ENCODE results near the gene HMGN3.

The HMGN3 gene

DNA sequence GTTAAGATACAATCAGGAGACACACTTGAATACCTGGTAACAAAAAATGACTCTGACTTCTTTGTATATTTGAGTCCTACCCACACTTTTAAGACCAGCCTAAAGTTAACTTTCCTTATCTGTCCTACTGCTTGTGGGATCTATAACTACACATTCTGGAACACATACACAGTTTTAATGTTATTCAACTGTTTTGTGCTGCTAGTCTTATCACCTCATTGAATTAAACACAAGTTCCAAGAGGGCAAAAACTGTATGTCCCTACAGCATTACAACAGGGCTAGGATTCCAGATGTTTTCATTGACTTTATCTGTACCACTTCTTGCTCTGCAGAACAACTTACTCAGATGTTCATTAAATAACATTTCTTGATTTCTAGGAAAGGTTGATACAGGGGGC is 2.8 kb downstream of the HMGN3 start:
- DNase-seq, result no peak

- DNase-seq, result no peak
These were observed 3.4 kb downstream of the HMGN3 start for GRCh38 chr6:79231101-79231500.

DNA sequence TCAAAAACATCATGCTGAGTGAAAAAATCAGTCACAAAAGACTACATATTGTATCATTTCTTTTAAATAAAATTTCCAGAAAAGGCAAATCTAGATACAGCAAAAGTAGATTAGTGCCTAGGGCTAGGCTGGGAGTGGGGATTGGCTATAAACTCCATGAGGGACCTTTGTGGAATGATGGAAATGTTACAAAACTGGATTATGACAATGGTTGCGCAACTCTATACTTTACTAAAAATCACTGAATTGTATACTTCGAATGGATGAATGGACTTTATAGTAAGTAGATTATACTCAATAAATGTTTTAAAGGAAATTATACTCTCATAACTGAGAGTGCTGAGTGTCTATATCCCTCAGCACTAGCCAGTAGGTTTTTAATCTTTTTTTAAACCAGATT is 4.3 kb downstream of the HMGN3 start:
- DNase-seq, result no peak

GRCh38 chr6:79227445-79227844 is 7.0 kb downstream of the HMGN3 start:
- DNase-seq, result no peak

DNA sequence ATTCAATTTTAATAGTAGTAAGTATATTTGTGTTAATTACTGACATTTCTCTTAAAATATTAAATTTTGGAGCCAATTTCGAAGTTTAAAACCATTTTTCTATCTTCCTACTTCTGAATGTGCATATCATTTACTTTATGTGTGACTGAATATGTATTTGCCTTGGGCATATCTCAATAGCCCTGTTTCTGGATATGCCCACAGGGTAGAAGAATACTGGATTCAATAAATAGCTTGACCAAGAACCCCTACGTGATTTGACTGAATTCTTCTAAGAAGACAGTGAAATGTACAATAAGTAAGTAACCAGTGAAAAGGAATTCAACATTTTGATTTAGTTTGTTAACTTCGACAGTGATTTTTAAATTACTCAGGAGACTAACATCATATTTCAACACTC is 7.8 kb downstream of the HMGN3 start:
- DNase-seq, result no peak

- DNase-seq, result no peak
These were observed 8.5 kb downstream of the HMGN3 start for GRCh38 chr6:79225717-79226599.

DNA sequence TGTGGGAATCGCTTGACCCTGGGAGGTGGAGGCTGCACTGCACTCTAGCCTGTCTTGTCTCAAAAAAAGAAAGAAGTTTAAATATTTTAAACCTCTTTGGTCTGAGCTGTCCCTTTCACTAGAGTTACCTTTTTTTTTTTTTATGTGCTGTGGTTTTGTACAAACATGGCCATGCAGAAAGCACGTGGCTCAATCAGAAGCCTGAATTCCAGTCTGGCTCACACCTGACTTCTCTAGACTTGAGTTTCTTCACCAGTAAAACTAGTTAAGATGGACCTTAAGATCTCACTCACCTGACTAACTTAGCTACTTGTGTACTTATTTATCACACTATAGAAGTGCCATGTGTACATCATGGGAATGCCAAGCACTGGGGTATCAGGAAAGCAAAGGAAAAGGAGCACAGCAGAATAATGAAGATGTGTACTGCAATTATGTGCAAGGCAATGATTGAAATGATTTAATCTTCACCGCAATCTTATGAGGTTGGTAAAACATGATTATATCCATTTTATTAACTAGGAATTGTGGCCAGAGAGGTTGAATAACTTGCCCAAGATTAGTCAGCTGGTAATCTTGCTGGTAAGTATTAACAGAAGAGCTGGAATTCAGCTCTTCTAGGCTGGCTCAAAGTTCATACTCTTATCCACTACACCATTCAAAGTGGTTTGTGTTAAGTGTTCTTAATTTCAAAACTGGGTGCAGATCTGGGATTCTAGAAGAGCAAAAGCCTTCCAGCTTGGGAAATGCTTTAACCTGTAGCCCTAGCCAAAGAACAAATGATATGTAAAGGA is 10.7 kb downstream of the HMGN3 start:
- DNase-seq, result no peak

GRCh38 chr6:79215213-79215824 is 19.2 kb downstream of the HMGN3 start:
- no peak for DNase-seq

GRCh38 chr6:79212859-79213258 is 21.6 kb downstream of the HMGN3 start:
- no peak for DNase-seq

DNA sequence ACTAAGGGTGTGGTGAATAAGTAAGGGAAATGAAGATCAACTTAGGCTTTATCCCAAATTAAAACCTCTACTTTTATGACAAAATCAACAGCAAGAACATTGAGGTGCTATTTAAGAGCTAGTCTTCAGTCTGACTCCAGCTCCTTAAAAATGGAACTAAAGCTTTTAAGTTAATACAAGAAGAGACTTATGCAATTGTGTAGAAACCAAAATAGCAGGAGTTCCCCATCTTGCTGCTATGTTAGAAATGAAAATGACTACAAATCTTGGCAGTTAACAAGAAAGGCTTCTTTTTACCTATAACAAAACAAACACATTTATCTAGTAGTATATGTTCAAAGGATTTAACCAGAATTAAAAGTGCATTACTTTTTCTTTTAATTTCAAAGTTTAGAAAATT is 25.7 kb downstream of the HMGN3 start:
- no peak for DNase-seq

DNA sequence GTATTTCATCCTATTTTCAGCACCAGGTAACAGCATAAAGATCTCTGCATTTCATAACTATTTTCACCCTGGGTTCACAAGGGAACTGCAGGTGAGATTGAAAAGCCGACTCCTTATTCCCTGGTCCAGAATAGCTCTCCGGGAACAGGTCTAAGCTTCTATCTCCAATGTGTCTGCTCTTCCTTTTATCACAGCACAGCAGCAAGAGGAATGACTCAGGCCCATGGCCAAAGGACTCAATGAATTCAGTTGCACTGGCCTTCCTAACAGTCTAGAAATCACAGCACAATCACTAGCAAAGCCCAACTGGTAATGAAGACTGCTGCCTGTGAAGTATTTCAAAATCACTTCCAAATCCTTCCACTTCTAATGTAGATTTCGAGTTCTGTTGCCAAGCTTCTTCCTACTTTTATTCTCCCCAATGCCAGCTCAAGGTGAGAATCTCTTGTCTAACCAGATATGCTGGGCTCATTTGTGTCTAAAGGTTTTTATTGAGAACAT is 30.7 kb downstream of the HMGN3 start:
- DNase-seq, result no peak

- no peak for DNase-seq
These were observed 31.9 kb downstream of the HMGN3 start for GRCh38 chr6:79202556-79202955.

DNA sequence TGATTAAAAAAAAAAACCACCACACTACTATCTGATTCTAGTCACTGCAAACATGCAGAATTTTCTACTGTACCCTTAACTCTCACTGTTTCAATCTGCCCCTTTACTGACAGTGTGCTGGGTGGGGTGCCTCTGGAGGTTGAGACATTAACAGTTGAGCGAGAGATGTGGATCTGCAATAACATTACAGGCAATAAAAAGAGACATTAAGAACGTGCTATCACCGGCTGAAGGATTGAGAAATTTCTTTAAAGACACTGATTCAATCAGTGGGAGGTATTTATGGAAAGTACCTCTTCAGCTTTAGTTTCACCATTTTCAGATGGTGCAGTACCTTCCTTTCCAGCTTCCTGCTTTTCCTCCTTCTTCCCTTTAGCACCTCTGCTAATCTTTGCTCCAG is 32.5 kb downstream of the HMGN3 start:
- no peak for DNase-seq

DNA sequence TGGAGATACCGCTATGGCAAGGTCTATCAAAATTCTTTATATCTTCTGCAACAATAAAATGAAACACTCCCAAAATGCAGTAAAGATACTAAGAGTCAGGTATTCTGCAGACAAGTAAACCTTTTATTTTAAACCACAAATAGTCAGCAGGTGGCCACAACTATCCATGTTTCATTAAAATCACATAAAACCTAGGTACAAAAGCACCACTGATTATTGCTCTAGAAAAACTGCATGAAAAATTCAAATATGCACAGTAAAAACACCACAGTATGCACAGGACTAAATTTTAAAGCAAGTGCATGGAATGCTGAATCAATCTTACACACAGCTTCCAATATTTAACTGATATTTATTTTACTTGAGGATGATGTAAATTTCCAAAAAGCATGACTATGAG is 33.3 kb downstream of the HMGN3 start:
- no peak for DNase-seq

- no peak for DNase-seq
These were observed 37.6 kb downstream of the HMGN3 start for GRCh38 chr6:79196912-79197311.

- no peak for DNase-seq
These were observed 40.5 kb downstream of the HMGN3 start for GRCh38 chr6:79193971-79194370.

DNA sequence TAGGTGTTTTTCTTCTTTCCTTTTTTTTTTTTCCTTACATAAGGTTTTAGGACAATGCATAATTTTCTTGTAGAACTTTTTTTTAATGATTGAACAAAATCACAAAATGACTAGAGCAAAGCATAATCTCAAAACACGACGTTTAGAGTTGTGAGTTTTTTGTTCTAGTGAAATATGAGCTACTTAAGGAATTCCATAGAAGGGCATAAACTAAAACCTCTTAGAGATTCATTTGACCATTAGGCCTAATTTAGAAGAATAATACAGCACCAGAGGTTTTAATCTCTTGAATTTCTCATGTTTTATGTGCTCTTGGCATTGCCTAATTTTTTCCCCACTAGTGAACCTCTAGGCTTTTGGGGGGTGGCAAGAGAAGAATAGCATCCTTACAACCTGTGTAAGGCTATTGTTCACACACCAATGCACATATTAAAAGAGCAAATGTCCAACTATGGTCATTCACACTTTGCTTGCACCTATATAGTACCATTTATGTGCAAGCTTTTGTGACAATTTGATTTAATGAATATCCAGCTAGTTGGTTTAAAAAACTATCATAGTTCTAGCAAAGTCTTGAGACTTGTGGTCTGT is 44.6 kb downstream of the HMGN3 start:
- no peak for DNase-seq

DNA sequence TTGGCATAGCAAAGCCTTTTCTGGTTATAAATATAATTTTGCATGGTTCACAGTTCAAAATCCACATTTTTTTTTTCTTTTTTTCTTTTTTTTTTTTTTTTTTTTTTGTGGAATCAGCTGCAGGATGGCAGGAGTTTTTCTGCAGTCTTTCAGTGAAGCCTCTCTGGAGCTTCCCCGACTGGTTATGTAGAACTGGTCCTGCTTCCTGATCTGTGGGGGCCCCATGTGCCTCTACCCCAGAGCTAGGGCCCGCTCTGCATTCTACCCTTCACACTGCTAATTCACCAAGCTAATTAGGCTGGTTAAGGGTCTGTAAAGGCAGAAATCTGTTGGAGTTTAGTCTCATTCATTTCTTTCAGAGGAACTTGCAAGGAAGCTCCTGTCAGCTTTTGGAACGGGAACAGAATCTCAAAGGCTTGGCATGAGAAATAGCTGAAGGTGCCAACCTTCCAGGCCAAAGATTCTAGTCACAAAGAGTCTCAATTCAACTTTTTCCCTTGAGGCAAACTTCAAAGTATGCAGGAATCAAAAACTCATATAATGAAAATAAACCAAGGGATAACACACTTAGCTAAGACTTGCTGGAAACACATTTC is 45.5 kb downstream of the HMGN3 start:
- no peak for DNase-seq

DNA sequence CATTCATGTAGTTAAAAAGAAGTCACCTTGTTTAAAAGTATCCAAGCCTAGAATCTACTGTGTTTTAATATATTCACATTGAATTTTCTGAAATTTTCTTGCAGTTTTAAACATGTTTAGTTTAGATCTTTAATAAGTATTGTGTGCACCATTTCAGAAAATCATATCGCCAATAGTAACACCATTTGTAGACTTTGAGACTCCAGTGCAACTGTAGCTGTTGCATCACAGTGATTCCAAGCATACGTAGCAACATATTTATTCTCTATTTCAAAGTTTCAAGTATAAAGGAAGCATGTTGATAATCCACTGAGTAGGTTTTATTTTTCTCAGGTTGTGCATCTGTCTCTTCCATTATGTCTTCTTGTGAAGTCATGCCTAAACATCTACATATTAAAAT is 46.4 kb downstream of the HMGN3 start:
- no peak for DNase-seq

DNA sequence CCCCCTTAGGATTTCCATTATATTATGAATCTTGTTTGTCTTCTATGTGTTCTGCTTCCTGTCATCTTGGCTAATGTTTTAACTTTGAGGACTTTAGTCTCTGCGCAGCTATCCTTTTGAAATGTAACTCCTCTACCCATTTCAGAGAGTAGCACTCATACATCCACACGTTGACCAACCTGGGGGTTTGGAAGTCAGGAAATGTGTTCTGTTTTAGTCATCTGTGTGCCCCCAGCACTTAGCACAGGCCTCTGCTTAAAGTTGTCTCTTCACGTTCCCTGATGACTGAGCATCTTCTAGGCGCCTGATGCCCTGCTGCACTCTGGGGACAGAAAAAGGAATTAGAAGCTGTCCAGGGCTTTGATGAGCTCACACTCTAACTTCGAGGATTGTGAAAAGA is 47.9 kb downstream of the HMGN3 start:
- no peak for DNase-seq

- DNase-seq, result no peak
These were observed 49.8 kb downstream of the HMGN3 start for GRCh38 chr6:79184641-79185040.

GRCh38 chr6:79184086-79184485 is 50.4 kb downstream of the HMGN3 start:
- DNase-seq, result no peak

GRCh38 chr6:79180052-79180451 is 54.4 kb downstream of the HMGN3 start:
- DNase-seq, result peak; percentile 87

Data from NCI-H748 treated with DMSO at 0.1 percent for 48 hours (cell line).